Measurements from ENCODE around the gene ZNF197. TPM values are rescaled to one million over a fixed set of nuclear protein-coding genes. Genes with fewer than 3 reads are reported as not detected.
"Not testable (repeated sequence)": the region's sequence is repeated elsewhere in the genome, so short reads cannot be mapped to it uniquely, and the experiment has no call there.

The ZNF197 gene
- total RNA-seq (10 to 100 TPM; 21.1 to 23.6 TPM), polyA plus RNA-seq (ENCODE audit: insufficient read depth, low read depth, low replicate concordance) (11.9 TPM)
- long read RNA-seq, donor 1, partial matches to known transcripts: 21 of 21 reads
- long read RNA-seq, donor 1, other reads (novel, unspliced or antisense): 0 of 21 reads
- long read RNA-seq, donor 2, full-length matches to known transcripts: 1 of 8 reads
- long read RNA-seq, donor 2, partial matches to known transcripts: 7 of 8 reads
- long read RNA-seq, donor 2, other reads (novel, unspliced or antisense): 0 of 8 reads

DNA sequence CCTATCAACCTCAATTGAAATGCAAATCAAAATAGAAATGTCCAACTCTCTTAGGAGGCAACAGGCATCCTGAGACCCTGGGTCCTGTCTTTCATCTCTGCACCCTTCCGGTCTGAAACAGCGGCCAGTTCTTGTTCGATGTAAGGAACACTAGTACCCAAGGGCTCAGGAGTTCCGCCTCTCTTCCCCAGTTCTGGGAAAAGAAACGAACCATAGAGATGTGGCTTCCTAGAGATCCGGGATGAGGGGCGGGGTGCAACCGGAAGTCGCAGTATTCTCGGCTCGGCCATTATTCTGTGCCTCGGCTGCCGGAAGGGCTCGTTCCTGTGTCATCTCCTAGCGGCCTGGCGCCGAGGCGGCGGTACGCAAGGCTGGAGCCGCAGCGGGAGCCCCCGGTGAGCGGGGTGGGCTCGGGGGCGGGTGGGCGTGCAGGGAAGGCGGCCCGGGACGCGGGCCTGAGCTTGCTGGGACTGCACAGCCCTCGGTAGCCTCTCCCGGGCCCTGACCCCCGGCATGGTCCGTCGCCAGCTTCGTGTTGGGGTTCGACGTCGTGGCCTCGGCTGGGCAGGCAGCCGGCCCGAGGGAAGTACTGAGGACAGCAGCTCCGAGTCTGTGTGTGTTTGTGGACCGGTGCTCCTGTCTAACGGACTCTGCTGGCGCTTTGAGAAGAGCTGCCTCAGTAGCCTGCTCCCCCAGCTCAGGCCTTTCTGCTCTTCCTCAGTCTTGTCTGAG, at the start of gene ZNF197:
TSS of gene ZNF197 (plus strand) at position 288 of the 732 bp plus-strand sequence. CDS start 4,119 bp downstream, outside the sequence.
- intact Hi-C loops (cut with DNase I; ENCODE audit: low total_unique reads): no loop called here
- WGBS, 2 donors: 0 to 1% methylated on average over 10 to 45 of the region's 47 CpGs
- TF ChIP-seq POLR2A (IDR thresholded peaks at IDR 0.05): no peak
- TF ChIP-seq, protein P1, sequence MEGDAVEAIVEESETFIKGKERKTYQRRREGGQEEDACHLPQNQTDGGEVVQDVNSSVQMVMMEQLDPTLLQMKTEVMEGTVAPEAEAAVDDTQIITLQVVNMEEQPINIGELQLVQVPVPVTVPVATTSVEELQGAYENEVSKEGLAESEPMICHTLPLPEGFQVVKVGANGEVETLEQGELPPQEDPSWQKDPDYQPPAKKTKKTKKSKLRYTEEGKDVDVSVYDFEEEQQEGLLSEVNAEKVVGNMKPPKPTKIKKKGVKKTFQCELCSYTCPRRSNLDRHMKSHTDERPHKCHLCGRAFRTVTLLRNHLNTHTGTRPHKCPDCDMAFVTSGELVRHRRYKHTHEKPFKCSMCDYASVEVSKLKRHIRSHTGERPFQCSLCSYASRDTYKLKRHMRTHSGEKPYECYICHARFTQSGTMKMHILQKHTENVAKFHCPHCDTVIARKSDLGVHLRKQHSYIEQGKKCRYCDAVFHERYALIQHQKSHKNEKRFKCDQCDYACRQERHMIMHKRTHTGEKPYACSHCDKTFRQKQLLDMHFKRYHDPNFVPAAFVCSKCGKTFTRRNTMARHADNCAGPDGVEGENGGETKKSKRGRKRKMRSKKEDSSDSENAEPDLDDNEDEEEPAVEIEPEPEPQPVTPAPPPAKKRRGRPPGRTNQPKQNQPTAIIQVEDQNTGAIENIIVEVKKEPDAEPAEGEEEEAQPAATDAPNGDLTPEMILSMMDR (IDR thresholded peaks at IDR 0.05): peak in 1 of 3 experiments; percentile 4

DNA sequence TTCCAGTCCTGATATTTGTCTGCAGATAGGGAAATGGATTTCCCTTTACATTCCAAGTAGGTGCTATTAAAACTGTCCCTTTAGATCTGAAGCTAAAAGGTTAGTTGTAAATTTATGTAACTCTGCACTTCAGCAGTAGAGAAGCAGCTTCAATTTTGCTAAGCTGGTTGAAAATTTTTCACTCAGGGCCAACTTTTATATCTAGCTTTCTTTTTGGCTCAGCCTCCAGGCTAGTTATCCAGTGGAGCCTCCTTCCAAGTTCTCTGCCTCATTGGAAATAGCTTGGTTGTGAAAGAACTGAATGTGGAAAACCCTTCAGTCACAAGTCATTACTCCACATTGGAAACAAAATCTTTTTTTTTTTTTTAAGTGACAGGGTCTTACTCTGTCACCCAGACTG, 48.2 kb upstream of the ZNF197 start:
- TF ChIP-seq POLR2A (IDR thresholded peaks at IDR 0.05): no peak
- TF ChIP-seq, protein P1 (IDR thresholded peaks at IDR 0.05): no peak
- no peak overlapping the region for H3K27ac ChIP-seq
- DNase-seq: no peak
- no peaks in the 10 kb centered on the region for H3K4me1 ChIP-seq
- intact Hi-C loops (cut with DNase I; ENCODE audit: low total_unique reads): no loop called here
- H3K36me3 ChIP-seq (ENCODE audit: low read depth, missing control alignments): no peaks in the 10 kb centered on the region
- H3K4me3 ChIP-seq: no peak overlapping the region
- no peaks in the 10 kb centered on the region for H3K9me3 ChIP-seq
- H3K27me3 ChIP-seq: no peaks in the 10 kb centered on the region

More for the DNA sequence above, at the start of gene ZNF197:
- Histone ChIP-seq H3K4me1 (peaks cover 5% of the 10 kb centered on the region), H3K4me3 (peak within 1 kb of the TSS; percentile 81 to 96), H3K27ac (peak within 1 kb of the TSS; percentile 84 to 87), H3K27me3 (no peaks in the 10 kb centered on the region), H3K36me3 (ENCODE audit: low read depth, missing control alignments) (no peaks in the 10 kb centered on the region), H3K9me3 (no peaks in the 10 kb centered on the region)
- peak; percentile 93 for DNase-seq

DNA sequence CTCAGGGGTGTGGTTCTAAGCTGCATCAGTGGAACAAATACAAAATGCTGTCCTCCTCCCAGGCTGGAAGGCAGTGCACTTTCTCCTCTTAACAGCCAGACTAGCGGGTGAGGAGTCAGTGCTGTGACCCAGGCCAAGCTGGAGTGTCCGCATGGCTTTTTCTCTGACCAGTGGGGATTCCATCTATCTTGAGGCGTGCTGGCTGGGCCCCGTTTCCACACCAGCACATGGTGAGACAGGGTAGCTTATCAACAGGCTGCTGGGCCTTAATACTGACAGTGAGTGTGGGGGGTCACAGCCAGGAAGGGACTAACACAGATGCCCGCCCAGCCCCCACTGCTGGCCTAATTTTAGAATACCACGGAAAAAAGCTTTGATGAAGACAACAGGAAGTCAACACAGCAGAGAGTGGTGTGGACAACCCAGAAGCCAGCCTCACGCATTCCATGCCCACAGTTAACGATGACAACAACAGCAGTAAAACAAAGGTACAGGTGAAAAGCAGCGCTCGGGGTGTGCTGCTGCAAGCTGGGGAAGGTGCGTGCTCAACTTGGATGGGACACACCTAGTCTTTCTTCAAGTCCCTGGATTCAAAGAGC, 47.4 kb upstream of the ZNF197 start:
- H3K36me3 ChIP-seq (ENCODE audit: low read depth, missing control alignments); DNase-seq; H3K4me1 ChIP-seq; intact Hi-C loops (cut with DNase I; ENCODE audit: low total_unique reads); H3K9me3 ChIP-seq; H3K27ac ChIP-seq; H3K27me3 ChIP-seq; H3K4me3 ChIP-seq: not testable (repeated sequence)
- WGBS, 2 donors: 88 to 93% methylated on average over 11 of the region's 11 CpGs

DNA sequence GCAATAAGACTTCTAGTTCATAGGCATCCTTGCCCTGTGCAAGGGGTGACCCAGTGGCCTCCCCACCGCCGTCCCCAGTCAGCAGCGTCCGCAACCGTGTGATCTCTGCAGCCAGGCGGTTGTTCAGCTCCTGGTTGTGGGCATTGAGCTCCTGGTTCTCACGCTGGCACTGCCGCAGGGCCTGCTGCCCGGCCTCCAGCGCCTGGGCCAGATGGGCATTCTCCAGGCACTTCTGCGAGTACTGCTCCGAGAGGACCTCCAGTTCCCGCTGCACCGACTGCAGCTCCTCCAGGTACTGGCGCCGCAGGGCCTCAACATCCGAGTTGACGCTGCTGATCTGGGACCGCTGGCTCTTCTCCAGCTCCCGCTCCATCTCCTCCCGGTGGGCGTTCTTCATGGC, 46.5 kb upstream of the ZNF197 start:
- DNase-seq; H3K27me3 ChIP-seq; H3K4me3 ChIP-seq; H3K36me3 ChIP-seq (ENCODE audit: low read depth, missing control alignments); intact Hi-C loops (cut with DNase I; ENCODE audit: low total_unique reads); H3K4me1 ChIP-seq; H3K27ac ChIP-seq; H3K9me3 ChIP-seq: not testable (repeated sequence)
- WGBS, 2 donors: 95 to 97% methylated on average over 10 to 22 of the region's 22 CpGs

DNA sequence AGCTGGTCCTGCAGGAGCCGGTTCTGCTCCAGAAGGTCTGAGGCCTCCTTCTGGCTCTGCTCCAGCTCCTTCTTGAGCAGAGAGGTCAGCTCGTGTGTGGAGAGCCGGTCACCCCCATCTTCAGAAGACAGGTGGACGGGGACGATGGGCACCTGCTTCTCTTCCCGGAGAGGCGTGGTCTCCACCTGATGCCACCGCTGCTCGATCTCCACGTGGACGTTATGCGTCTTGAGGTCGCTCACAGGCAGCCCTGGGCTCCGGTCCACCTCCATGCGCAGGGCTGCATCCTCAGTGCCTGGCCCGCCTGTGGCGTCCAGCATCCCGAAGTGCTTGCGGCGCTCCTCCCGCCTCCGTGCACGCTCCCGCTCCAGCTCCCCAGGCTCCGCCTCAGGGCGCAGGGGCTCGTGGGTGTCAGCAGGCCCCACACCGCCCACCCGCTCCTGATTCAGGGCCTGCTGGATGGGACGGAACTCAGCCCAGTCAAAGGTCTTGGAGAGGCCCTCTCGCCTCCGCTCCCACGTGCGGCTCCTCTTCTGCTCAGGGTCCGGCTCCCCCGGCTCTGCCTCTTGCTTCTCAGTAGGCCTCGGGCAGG, 45.8 kb upstream of the ZNF197 start:
- WGBS, 2 donors: 96% methylated on average over 22 to 37 of the region's 37 CpGs
- H3K4me3 ChIP-seq; H3K27ac ChIP-seq; H3K27me3 ChIP-seq; DNase-seq; H3K36me3 ChIP-seq (ENCODE audit: low read depth, missing control alignments); H3K4me1 ChIP-seq; H3K9me3 ChIP-seq; intact Hi-C loops (cut with DNase I; ENCODE audit: low total_unique reads): not testable (repeated sequence)

DNA sequence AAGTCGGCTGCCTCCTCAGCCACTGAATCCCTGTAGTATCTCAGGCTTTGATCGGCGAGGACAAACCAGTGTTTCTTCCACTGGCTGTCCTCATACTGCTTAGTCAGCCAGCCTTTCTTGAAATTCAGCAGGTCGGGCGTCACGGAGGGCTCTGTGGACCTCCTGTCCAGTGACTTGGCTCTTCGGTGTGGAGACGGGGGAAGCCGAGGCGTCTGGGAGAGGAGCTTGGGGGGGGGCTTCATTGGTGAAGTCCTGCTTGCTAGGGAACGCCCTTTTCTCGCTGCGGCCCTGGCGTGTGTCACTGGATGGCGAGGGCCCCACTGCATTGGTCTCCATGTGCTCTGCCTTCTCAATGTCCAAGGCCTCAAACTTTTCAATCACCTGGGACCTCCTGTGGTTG, 45.1 kb upstream of the ZNF197 start:
- H3K27me3 ChIP-seq; DNase-seq; intact Hi-C loops (cut with DNase I; ENCODE audit: low total_unique reads); H3K36me3 ChIP-seq (ENCODE audit: low read depth, missing control alignments); H3K9me3 ChIP-seq; H3K27ac ChIP-seq; H3K4me1 ChIP-seq; H3K4me3 ChIP-seq: not testable (repeated sequence)
- WGBS, 2 donors: 97 to 98% methylated on average over 6 to 15 of the region's 15 CpGs

DNA sequence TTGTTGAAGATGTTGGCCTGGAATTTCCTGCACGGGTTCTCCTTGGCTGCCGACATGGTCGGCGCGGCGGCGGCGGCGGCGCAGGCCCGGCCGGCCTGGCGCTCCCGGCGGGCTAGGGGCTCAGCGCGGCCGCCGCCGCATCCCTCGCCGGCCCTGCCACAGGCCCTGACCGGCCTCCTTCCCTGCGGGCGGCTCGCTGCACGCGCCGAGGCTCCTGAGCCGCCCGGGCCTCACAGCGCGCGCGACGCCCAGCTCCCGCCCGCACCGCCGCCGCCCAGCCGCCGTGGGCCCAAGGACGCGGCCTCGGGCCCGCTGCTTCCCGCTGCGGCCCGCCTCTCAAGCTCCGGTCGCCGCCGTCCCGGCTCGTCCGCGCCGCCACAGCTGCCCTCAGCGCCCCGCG, 43.9 kb upstream of the ZNF197 start:
- H3K27ac ChIP-seq; intact Hi-C loops (cut with DNase I; ENCODE audit: low total_unique reads); H3K4me1 ChIP-seq; DNase-seq; H3K27me3 ChIP-seq; H3K36me3 ChIP-seq (ENCODE audit: low read depth, missing control alignments); H3K4me3 ChIP-seq; H3K9me3 ChIP-seq: not testable (repeated sequence)
- 59 to 67% methylated on average over 16 to 55 of the region's 62 CpGs for WGBS, 2 donors
